ES-I3 (cell line): ENCODE measurements around the gene BEND6.
A peak's percentile ranks its signal among the peaks of the same experiment; 100 is the strongest.

Source experiments
- H3K36me3 ChIP-seq: 2 replicates; pipeline ENCODE4 v1.6.1; 2013; ENCODE audit warnings: mild to moderate bottlenecking, low read length, control low read depth, moderate library complexity; ENCODE audit not compliant: insufficient read depth
- H3K4me1 ChIP-seq: 2 replicates; pipeline ENCODE4 v1.6.1; 2013; ENCODE audit warnings: mild to moderate bottlenecking, control low read depth, low read length; ENCODE audit not compliant: insufficient read depth
- H3K9ac ChIP-seq: 2 replicates; pipeline ENCODE4 v1.6.1; 2013; ENCODE audit warnings: low read depth, mild to moderate bottlenecking, low read length, moderate library complexity
- H3K9me3 ChIP-seq: 2 replicates; pipeline ENCODE4 v1.6.1; 2013; ENCODE audit warnings: mild to moderate bottlenecking, low read length, moderate library complexity; ENCODE audit not compliant: control insufficient read depth, insufficient read depth

The BEND6 gene

GRCh38 chr6:56953597-56954402 lies 1.1 kb upstream of the BEND6 start:
- Histone ChIP-seq H3K9me3 (no peaks in the 10 kb centered on the region), H3K36me3 (no peaks in the 10 kb centered on the region; the same call in none of the 2 replicates), H3K9ac (peak overlapping the region; percentile 88), H3K4me1 (peaks cover 4% of the 10 kb centered on the region; the same call in 1 of the 2 replicates)

GRCh38 chr6:56955171-56956155 lies 556 bp downstream of the BEND6 start:
- Histone ChIP-seq H3K4me1 (peaks cover 4% of the 10 kb centered on the region; the same call in 1 of the 2 replicates), H3K9ac (peak overlapping the region; percentile 75), H3K9me3 (no peaks in the 10 kb centered on the region), H3K36me3 (no peaks in the 10 kb centered on the region; the same call in 1 of the 2 replicates)

- H3K9me3 ChIP-seq, result no peaks in the 10 kb centered on the region
- H3K36me3 ChIP-seq, result no peaks in the 10 kb centered on the region; the same call in 1 of the 2 replicates
- peaks cover 4% of the 10 kb centered on the region; the same call in 1 of the 2 replicates for H3K4me1 ChIP-seq
- no peak overlapping the region; the same call in 1 of the 2 replicates for H3K9ac ChIP-seq
These were observed 1.6 kb downstream of the BEND6 start for GRCh38 chr6:56956491-56956890.

- no peak overlapping the region for H3K9ac ChIP-seq
- no peaks in the 10 kb centered on the region for H3K36me3 ChIP-seq
- H3K9me3 ChIP-seq, result no peaks in the 10 kb centered on the region
- peaks cover 8% of the 10 kb centered on the region; the same call in 1 of the 2 replicates for H3K4me1 ChIP-seq
These were observed 2.9 kb downstream of the BEND6 start for GRCh38 chr6:56957856-56958255.

GRCh38 chr6:56958481-56958880 lies 3.6 kb downstream of the BEND6 start:
- no peaks in the 10 kb centered on the region for H3K36me3 ChIP-seq
- no peaks in the 10 kb centered on the region for H3K9me3 ChIP-seq
- H3K9ac ChIP-seq, result no peak overlapping the region
- H3K4me1 ChIP-seq, result peaks cover 8% of the 10 kb centered on the region; the same call in 1 of the 2 replicates

- Histone ChIP-seq H3K4me1 (peaks cover 8% of the 10 kb centered on the region; the same call in 1 of the 2 replicates), H3K9ac (no peak overlapping the region)
These were observed 4.2 kb downstream of the BEND6 start for GRCh38 chr6:56959094-56959493.

GRCh38 chr6:56959938-56960337 lies 5.0 kb downstream of the BEND6 start:
- Histone ChIP-seq H3K4me1 (peaks cover 8% of the 10 kb centered on the region; the same call in 1 of the 2 replicates), H3K9ac (no peak overlapping the region), H3K9me3 (no peaks in the 10 kb centered on the region), H3K36me3 (no peaks in the 10 kb centered on the region)

More at GRCh38 chr6:56959094-56959493, 4.2 kb downstream of the BEND6 start:
- Histone ChIP-seq H3K9me3 (no peaks in the 10 kb centered on the region), H3K36me3 (no peaks in the 10 kb centered on the region)

- Histone ChIP-seq H3K36me3 (no peaks in the 10 kb centered on the region), H3K9ac (no peak overlapping the region), H3K4me1 (peaks cover 8% of the 10 kb centered on the region; the same call in 1 of the 2 replicates), H3K9me3 (no peaks in the 10 kb centered on the region)
These were observed 6.2 kb downstream of the BEND6 start for GRCh38 chr6:56961151-56961550.

- H3K9ac ChIP-seq, result no peak overlapping the region
- H3K36me3 ChIP-seq, result no peaks in the 10 kb centered on the region
- H3K4me1 ChIP-seq, result peaks cover 11% of the 10 kb centered on the region; the same call in 1 of the 2 replicates
- H3K9me3 ChIP-seq, result no peaks in the 10 kb centered on the region
These were observed 7.5 kb downstream of the BEND6 start for GRCh38 chr6:56962441-56962840.

- Histone ChIP-seq H3K9ac (no peak overlapping the region), H3K36me3 (no peaks in the 10 kb centered on the region), H3K9me3 (no peaks in the 10 kb centered on the region), H3K4me1 (peaks cover 12% of the 10 kb centered on the region; the same call in 1 of the 2 replicates)
These were observed 8.1 kb downstream of the BEND6 start for GRCh38 chr6:56963043-56963442.

- Histone ChIP-seq H3K9me3 (no peaks in the 10 kb centered on the region), H3K4me1 (peaks cover 12% of the 10 kb centered on the region; the same call in 1 of the 2 replicates), H3K36me3 (no peaks in the 10 kb centered on the region), H3K9ac (no peak overlapping the region)
These were observed 8.9 kb downstream of the BEND6 start for GRCh38 chr6:56963793-56964192.

GRCh38 chr6:56965126-56965525 lies 10.2 kb downstream of the BEND6 start:
- no peaks in the 10 kb centered on the region for H3K9me3 ChIP-seq
- no peak overlapping the region for H3K9ac ChIP-seq
- H3K36me3 ChIP-seq, result no peaks in the 10 kb centered on the region
- H3K4me1 ChIP-seq, result peaks cover 12% of the 10 kb centered on the region; the same call in 1 of the 2 replicates

- Histone ChIP-seq H3K9ac (no peak overlapping the region), H3K9me3 (no peaks in the 10 kb centered on the region), H3K4me1 (peaks cover 4% of the 10 kb centered on the region; the same call in 1 of the 2 replicates), H3K36me3 (no peaks in the 10 kb centered on the region)
These were observed 15.9 kb downstream of the BEND6 start for GRCh38 chr6:56970849-56971248.

- Histone ChIP-seq H3K9ac (no peak overlapping the region), H3K9me3 (peaks cover 12% of the 10 kb centered on the region), H3K36me3 (no peaks in the 10 kb centered on the region), H3K4me1 (no peaks in the 10 kb centered on the region)
These were observed 22.3 kb downstream of the BEND6 start for GRCh38 chr6:56977192-56977591.
